ENCODE measurements around the gene NAA35. TPM values are rescaled to one million over a fixed set of nuclear protein-coding genes. Genes with fewer than 3 reads are reported as not detected.
A peak's percentile ranks its signal among the peaks of the same experiment; 100 is the strongest.

Gene NAA35
- total and polyA plus RNA-seq, 9 of the 15 experiments (the other 6 are each of a cell fraction or from before 2014, with no cell fraction given): 17.7 to 43.9 (median 29.0) TPM

- TF ChIP-seq ETS1 (conservative IDR thresholded peaks at IDR 0.05; ENCODE audit: control insufficient read depth, low read depth, low read length) (no peak), HMBOX1 (IDR thresholded peaks at IDR 0.05) (peak; percentile 44; the same call in 1 of the 2 replicates), ZNF436 (CRISPR knock-in tag; IDR thresholded peaks at IDR 0.05) (no peak), TEAD4 (IDR thresholded peaks at IDR 0.05; ENCODE audit: low read length) (no peak), TEAD4 (CRISPR knock-in tag; IDR thresholded peaks at IDR 0.05; ENCODE audit: borderline replicate concordance) (no peak), ZNF586 (CRISPR knock-in tag; conservative IDR thresholded peaks at IDR 0.05) (no peak), E2F4 (CRISPR knock-in tag; IDR thresholded peaks at IDR 0.05; ENCODE audit: low read depth) (no peak), PPARD (CRISPR knock-in tag; IDR thresholded peaks at IDR 0.05) (no peak), SMARCB1 (IDR thresholded peaks at IDR 0.05; ENCODE audit: insufficient read length, low read depth) (no peak), ZNF239 (CRISPR knock-in tag; IDR thresholded peaks at IDR 0.05) (no peak), ZNF778 (CRISPR knock-in tag; IDR thresholded peaks at IDR 0.05) (no peak), RAD21 (CRISPR knock-in tag; conservative IDR thresholded peaks at IDR 0.05 in 1 of 2, IDR thresholded peaks at IDR 0.05 in 1 of 2) (no peak), ZBTB7A (IDR thresholded peaks at IDR 0.05; ENCODE audit: borderline replicate concordance, control insufficient read depth, low read depth, low read length) (peak; percentile 37; the same call in 1 of the 2 replicates), MTA1 (IDR thresholded peaks at IDR 0.05; ENCODE audit: borderline replicate concordance) (no peak), ZNF780A (CRISPR knock-in tag; IDR thresholded peaks at IDR 0.05) (no peak), CTBP1 (IDR thresholded peaks at IDR 0.05; ENCODE audit: borderline replicate concordance) (no peak), ZNF384 (IDR thresholded peaks at IDR 0.05; ENCODE audit: low read depth, low read length) (peak; percentile 60; the same call in 1 of the 2 replicates), CREB3 (tag; conservative IDR thresholded peaks at IDR 0.05; ENCODE audit: low read depth) (no peak), MAX (CRISPR knock-in tag; IDR thresholded peaks at IDR 0.05) (peak; percentile 51), SRSF1 (IDR thresholded peaks at IDR 0.05; ENCODE audit: low read depth, low read length) (no peak), CREB3L1 (IDR thresholded peaks at IDR 0.05; ENCODE audit: borderline replicate concordance, low read depth) (peak; percentile 98)
These were observed at the start of gene NAA35 (continued) for GRCh38 chr9:85940832-85941621.
